ENCODE results near the gene ZFY. TPM values are rescaled to one million over a fixed set of nuclear protein-coding genes. Genes with fewer than 3 reads are reported as not detected.
A peak's percentile ranks its signal among the peaks of the same experiment; 100 is the strongest.
"Not testable (repeated sequence)": the region's sequence is repeated elsewhere in the genome, so short reads cannot be mapped to it uniquely, and the experiment has no call there.

ZFY gene
- total and polyA plus RNA-seq, 11 donors = 2.9 to 15.4 (median 13.9) TPM; not detected in 5

- Histone ChIP-seq H3K36me3 (no peaks in the 10 kb centered on the region), H3K27me3 (no peaks in the 10 kb centered on the region), H3K27ac (peak overlapping the region in 7 of 12 donors; percentile 61 to 81 (median 79)), H3K4me1 (peaks cover 0 to 16% (median 0%) of the 10 kb centered on the region in 12 donors), H3K9me3 (no peaks in the 10 kb centered on the region), H3K4me3 (peak overlapping the region in 6 of 12 donors; percentile 49 to 65 (median 59))
- intact Hi-C loops (cut with DNase I) = no loop called here
- DNase-seq (no peak), ATAC-seq (no peak)
- TF ChIP-seq, protein P1, sequence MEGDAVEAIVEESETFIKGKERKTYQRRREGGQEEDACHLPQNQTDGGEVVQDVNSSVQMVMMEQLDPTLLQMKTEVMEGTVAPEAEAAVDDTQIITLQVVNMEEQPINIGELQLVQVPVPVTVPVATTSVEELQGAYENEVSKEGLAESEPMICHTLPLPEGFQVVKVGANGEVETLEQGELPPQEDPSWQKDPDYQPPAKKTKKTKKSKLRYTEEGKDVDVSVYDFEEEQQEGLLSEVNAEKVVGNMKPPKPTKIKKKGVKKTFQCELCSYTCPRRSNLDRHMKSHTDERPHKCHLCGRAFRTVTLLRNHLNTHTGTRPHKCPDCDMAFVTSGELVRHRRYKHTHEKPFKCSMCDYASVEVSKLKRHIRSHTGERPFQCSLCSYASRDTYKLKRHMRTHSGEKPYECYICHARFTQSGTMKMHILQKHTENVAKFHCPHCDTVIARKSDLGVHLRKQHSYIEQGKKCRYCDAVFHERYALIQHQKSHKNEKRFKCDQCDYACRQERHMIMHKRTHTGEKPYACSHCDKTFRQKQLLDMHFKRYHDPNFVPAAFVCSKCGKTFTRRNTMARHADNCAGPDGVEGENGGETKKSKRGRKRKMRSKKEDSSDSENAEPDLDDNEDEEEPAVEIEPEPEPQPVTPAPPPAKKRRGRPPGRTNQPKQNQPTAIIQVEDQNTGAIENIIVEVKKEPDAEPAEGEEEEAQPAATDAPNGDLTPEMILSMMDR (IDR thresholded peaks at IDR 0.05) = no peak
- TF ChIP-seq POLR2A (IDR thresholded peaks at IDR 0.05) = no peak
Measured at GRCh38 chrY:3002190-3002589, 67.0 kb downstream of the ZFY start.

GRCh38 chrY:3002680-3003515, 67.7 kb downstream of the ZFY start:
- Histone ChIP-seq H3K36me3 (no peaks in the 10 kb centered on the region), H3K27ac (peak overlapping the region in 7 of 12 donors; percentile 73 to 86 (median 81)), H3K4me3 (peak overlapping the region in 7 of 12 donors; percentile 46 to 65 (median 57)), H3K27me3 (no peaks in the 10 kb centered on the region), H3K9me3 (no peaks in the 10 kb centered on the region), H3K4me1 (peaks cover 0 to 16% (median 0%) of the 10 kb centered on the region in 12 donors)
- intact Hi-C loops (cut with DNase I) = no loop called here
- WGBS, 4 donors = 32 to 43% methylated on average over 15 of the region's 15 CpGs; no CpG with 5 or more reads in 2 of the 4 donors
- TF ChIP-seq POLR2A (IDR thresholded peaks at IDR 0.05) = no peak
- TF ChIP-seq, protein P1 (IDR thresholded peaks at IDR 0.05) = no peak
- peak in 2 of 4 donors; percentile 42 to 71 for ATAC-seq
- no peak for DNase-seq

- peak overlapping the region in 7 of 12 donors; percentile 46 to 65 (median 57) for H3K4me3 ChIP-seq
- peaks cover 0 to 16% (median 0%) of the 10 kb centered on the region in 12 donors for H3K4me1 ChIP-seq
- H3K36me3 ChIP-seq = peaks cover 0 to 3% (median 0%) of the 10 kb centered on the region in 9 donors
- WGBS, 4 donors = 29 to 36% methylated on average over 3 of the region's 3 CpGs; no CpG with 5 or more reads in 2 of the 4 donors
- peak in 1 of 4 donors; percentile 71 for ATAC-seq
- no peaks in the 10 kb centered on the region for H3K27me3 ChIP-seq
- peak overlapping the region in 7 of 12 donors; percentile 73 to 86 (median 81) for H3K27ac ChIP-seq
- intact Hi-C loops (cut with DNase I) = no loop called here
- no peaks in the 10 kb centered on the region for H3K9me3 ChIP-seq
- no peak for DNase-seq
- no peak for TF ChIP-seq POLR2A (IDR thresholded peaks at IDR 0.05)
- TF ChIP-seq, protein P1 (IDR thresholded peaks at IDR 0.05) = no peak
Measured at GRCh38 chrY:3003516-3003830, 68.3 kb downstream of the ZFY start.

DNA sequence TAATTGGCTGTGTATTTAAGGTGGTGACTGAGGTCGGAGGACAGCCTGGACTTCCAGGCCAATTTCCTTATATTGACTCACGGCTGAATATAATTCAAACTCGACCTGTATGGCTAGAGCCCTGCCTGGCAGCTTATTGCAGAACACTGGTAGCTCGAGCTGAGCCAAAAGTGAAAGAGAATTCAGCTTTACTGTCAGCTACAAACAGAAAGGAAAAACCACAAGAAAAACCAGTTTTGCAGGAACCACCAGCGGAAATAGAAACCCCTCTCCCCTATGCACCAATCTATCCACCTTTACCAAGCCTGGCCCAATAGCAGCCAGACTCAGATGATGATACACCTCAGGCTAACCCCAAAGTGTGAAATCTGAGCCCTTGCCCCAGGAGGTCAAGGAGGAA, 68.7 kb downstream of the ZFY start:
- Histone ChIP-seq H3K9me3 (no peaks in the 10 kb centered on the region), H3K27ac (peak overlapping the region in 7 of 12 donors; percentile 73 to 86 (median 81)), H3K36me3 (peaks cover 0 to 3% (median 0%) of the 10 kb centered on the region in 9 donors), H3K27me3 (no peaks in the 10 kb centered on the region), H3K4me3 (peak overlapping the region in 7 of 12 donors; percentile 46 to 65 (median 57)), H3K4me1 (peaks cover 0 to 16% (median 0%) of the 10 kb centered on the region in 12 donors)
- TF ChIP-seq POLR2A (IDR thresholded peaks at IDR 0.05) = no peak
- TF ChIP-seq, protein P1 (IDR thresholded peaks at IDR 0.05) = no peak
- intact Hi-C loops (cut with DNase I) = no loop called here
- ATAC-seq (peak in 1 of 4 donors; percentile 66), DNase-seq (no peak)
- 37 to 40% methylated on average over 5 of the region's 5 CpGs; no CpG with 5 or more reads in 2 of the 4 donors for WGBS, 4 donors

GRCh38 chrY:3006031-3006430, 70.8 kb downstream of the ZFY start:
- H3K27ac ChIP-seq; H3K27me3 ChIP-seq; H3K9me3 ChIP-seq; intact Hi-C loops (cut with DNase I); ATAC-seq; H3K36me3 ChIP-seq; H3K4me3 ChIP-seq; DNase-seq: not testable (repeated sequence)
- WGBS, 4 donors = 45 to 62% methylated on average over 2 of the region's 2 CpGs; no CpG with 5 or more reads in 2 of the 4 donors
- peaks cover 0 to 16% (median 0%) of the 10 kb centered on the region in 12 donors for H3K4me1 ChIP-seq
